Gastroesophageal sphincter (tissue), 3 donors: ENCODE data around the gene DCTN3.

Source experiments
- EP300 ChIP-seq: sonication (generic); formaldehyde crosslinking; IDR thresholded peaks from one replicate; pipeline ENCODE4 v1.6.1; 2017; ENCODE audit warnings: antibody characterized with exemption, mild to moderate bottlenecking
- POLR2A ChIP-seq, 2 donors: fragments of 450-650 bp; IDR thresholded peaks; one replicate each; pipeline ENCODE4 v1.6.1; 2017; ENCODE audit warnings: antibody characterized with exemption in 2 of 2, mild to moderate bottlenecking in 2 of 2, moderate library complexity in 1 of 2
- TF ChIP-seq, protein P1 (sequence below), 4 experiments: fragments of 200-600 bp in 2 of 4; fragments of 450-650 bp in 2 of 4; sonication (generic) in 1 of 4; IDR thresholded peaks; one replicate each; pipeline ENCODE4 v1.5.1; 2017 to 2019; ENCODE audit warnings: antibody characterized with exemption in 4 of 4, mild to moderate bottlenecking in 2 of 4, moderate library complexity in 2 of 4

DNA sequence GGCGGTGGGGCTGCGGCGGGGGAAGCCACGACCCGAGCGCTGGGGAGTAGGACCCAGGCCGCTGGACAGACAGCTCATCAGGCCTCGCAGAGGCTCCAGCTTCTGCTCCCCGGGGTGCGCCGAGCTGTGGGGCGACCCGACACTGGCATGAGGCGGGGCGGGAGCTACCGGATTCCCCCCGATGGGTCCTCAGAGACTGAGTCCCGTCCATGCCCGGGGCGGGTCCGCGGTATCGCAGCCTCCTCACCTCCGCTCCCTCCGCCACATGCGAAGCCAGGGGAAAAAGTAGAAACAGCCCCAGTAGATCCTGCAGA is 44.7 kb upstream of the DCTN3 start:
- TF ChIP-seq POLR2A (IDR thresholded peaks at IDR 0.05), result no peak
- TF ChIP-seq EP300, result no peak
- TF ChIP-seq, protein P1, sequence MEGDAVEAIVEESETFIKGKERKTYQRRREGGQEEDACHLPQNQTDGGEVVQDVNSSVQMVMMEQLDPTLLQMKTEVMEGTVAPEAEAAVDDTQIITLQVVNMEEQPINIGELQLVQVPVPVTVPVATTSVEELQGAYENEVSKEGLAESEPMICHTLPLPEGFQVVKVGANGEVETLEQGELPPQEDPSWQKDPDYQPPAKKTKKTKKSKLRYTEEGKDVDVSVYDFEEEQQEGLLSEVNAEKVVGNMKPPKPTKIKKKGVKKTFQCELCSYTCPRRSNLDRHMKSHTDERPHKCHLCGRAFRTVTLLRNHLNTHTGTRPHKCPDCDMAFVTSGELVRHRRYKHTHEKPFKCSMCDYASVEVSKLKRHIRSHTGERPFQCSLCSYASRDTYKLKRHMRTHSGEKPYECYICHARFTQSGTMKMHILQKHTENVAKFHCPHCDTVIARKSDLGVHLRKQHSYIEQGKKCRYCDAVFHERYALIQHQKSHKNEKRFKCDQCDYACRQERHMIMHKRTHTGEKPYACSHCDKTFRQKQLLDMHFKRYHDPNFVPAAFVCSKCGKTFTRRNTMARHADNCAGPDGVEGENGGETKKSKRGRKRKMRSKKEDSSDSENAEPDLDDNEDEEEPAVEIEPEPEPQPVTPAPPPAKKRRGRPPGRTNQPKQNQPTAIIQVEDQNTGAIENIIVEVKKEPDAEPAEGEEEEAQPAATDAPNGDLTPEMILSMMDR (IDR thresholded peaks at IDR 0.05), result peak in 1 of 4 experiments; percentile 49
